GM19468 (cell line): Measurements from ENCODE around the gene EXD3.
"Not testable (repeated sequence)": the region's sequence is repeated elsewhere in the genome, so short reads cannot be mapped to it uniquely, and the experiment has no call there.

Experiments used
- ATAC-seq: cut with Tn5 transposase; IDR thresholded peaks from one replicate; pipeline ENCODE4 v1.9.1; 2021; ENCODE audit warnings: mild to moderate bottlenecking, moderate library complexity, moderate number of reproducible peaks; ENCODE audit not compliant: unreplicated experiment; ENCODE audit errors: extremely low read depth

EXD3 gene

GRCh38 chr9:137458194-137459151, 35.5 kb upstream of the EXD3 start:
- ATAC-seq = no peak

GRCh38 chr9:137457406-137458193, 34.6 kb upstream of the EXD3 start:
- no peak for ATAC-seq

GRCh38 chr9:137456864-137457405, 34.0 kb upstream of the EXD3 start:
- ATAC-seq = no peak

- ATAC-seq = no peak
Measured at GRCh38 chr9:137456061-137456863, 33.3 kb upstream of the EXD3 start.

- no peak for ATAC-seq
Measured at GRCh38 chr9:137455359-137455991, 32.5 kb upstream of the EXD3 start.

GRCh38 chr9:137454597-137455358, 31.8 kb upstream of the EXD3 start:
- ATAC-seq = no peak

GRCh38 chr9:137454145-137454596, 31.2 kb upstream of the EXD3 start:
- no peak for ATAC-seq

GRCh38 chr9:137453643-137454081, 30.7 kb upstream of the EXD3 start:
- ATAC-seq = peak; percentile 40

- no peak for ATAC-seq
Measured at GRCh38 chr9:137452761-137453642, 30.0 kb upstream of the EXD3 start.

- ATAC-seq = no peak
Measured at GRCh38 chr9:137452006-137452760, 29.2 kb upstream of the EXD3 start.

GRCh38 chr9:137451264-137452005, 28.5 kb upstream of the EXD3 start:
- not testable (repeated sequence) for ATAC-seq

GRCh38 chr9:137450539-137451222, 27.7 kb upstream of the EXD3 start:
- not testable (repeated sequence) for ATAC-seq

GRCh38 chr9:137449931-137450538, 27.1 kb upstream of the EXD3 start:
- ATAC-seq = no peak

- ATAC-seq = no peak
Measured at GRCh38 chr9:137449081-137449844, 26.3 kb upstream of the EXD3 start.

- no peak for ATAC-seq
Measured at GRCh38 chr9:137448602-137448962, 25.6 kb upstream of the EXD3 start.
